HAP-1 (cell line): ENCODE data around the gene NR3C2.
"Not testable (repeated sequence)": the region's sequence is repeated elsewhere in the genome, so short reads cannot be mapped to it uniquely, and the experiment has no call there.

Experiments used
- DNase-seq, 2 experiments: peaks; one replicate each; pipeline ENCODE4 v3.0.0-alpha.2; 2016 to 2020; ENCODE audit warnings: low spot score in 2 of 2
- H3K27me3 ChIP-seq: fragments of 250-450 bp; sonication (Bioruptor Pico); 2 replicates; pipeline ENCODE4 v1.5.1; 2020; ENCODE audit warnings: low read depth, mild to moderate bottlenecking, moderate library complexity
- H3K36me3 ChIP-seq: fragments of 250-450 bp; sonication (Bioruptor Pico); replicated peaks from 2 replicates; pipeline ENCODE4 v1.5.1; 2020; ENCODE audit warnings: mild to moderate bottlenecking
- H3K4me1 ChIP-seq: fragments of 250-450 bp; sonication (Bioruptor Pico); 2 replicates; pipeline ENCODE4 v1.5.1; 2020; ENCODE audit warnings: mild to moderate bottlenecking
- H3K4me3 ChIP-seq: fragments of 250-450 bp; sonication (Bioruptor Pico); 2 replicates; pipeline ENCODE4 v1.5.1; 2020; ENCODE audit warnings: mild to moderate bottlenecking, moderate library complexity
- H3K9me3 ChIP-seq: fragments of 250-450 bp; sonication (Bioruptor Pico); 2 replicates; pipeline ENCODE4 v1.5.1; 2020; ENCODE audit warnings: mild to moderate bottlenecking, moderate library complexity
- in situ Hi-C: fragments of 300-500 bp; cut with MboI; formaldehyde crosslinking; loops from 3 replicates; pipeline ENCODE4 v1.14.3; 2020; ENCODE audit warnings: low sequenced_read_pairs, inconsistent platforms, mixed read lengths

NR3C2 gene

DNA sequence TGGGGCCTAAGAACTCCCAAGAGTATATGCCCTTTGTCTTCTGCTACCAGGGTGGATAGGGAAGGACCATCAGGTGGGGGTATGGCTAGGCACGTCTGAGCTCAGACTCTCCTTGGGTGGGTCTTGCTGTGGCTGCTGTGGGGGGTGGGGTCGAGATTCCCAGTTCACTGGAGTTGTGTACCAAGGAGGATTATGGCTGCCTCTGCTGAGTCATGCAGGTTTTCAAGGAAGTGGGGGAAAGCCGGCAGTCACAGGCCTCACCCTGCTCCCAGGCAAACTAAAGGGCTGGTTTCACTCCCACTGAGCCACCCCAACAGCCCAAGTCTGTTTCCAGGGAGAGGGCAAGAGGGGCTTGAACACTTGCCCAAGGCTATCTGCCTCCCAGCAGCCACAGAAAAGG, 249.7 kb downstream of the NR3C2 start:
- peak in 1 of 2 experiments; percentile 36 for DNase-seq
- no peaks in the 10 kb centered on the region for H3K9me3 ChIP-seq
- no peaks in the 10 kb centered on the region for H3K4me1 ChIP-seq
- no peaks in the 10 kb centered on the region for H3K36me3 ChIP-seq
- no peaks in the 10 kb centered on the region for H3K27me3 ChIP-seq
- no peak overlapping the region for H3K4me3 ChIP-seq
- in situ Hi-C loops, result no loop called here

GRCh38 chr4:148187454-148188222, 254.6 kb downstream of the NR3C2 start:
- in situ Hi-C loops, H3K27me3 ChIP-seq, H3K4me3 ChIP-seq, H3K4me1 ChIP-seq, DNase-seq, H3K36me3 ChIP-seq, H3K9me3 ChIP-seq: not testable (repeated sequence)

DNA sequence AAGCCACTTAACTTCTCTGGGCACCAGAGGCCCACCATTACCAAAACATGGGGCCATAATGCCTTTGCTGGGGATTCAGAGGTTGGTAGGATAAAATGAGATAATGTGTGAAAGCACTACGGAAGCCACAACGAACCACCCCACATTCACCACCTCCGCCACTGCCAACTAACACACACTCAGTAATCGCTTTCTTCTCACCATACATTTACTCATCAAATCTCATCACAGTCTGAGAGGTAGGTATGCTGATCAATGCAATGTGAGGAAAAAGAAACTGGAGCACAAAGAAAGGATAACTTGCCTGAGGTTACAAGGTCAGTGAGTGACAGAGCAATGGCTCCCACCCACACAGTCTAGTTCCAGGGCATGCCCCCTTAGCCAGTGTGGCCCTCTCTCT, 257.3 kb downstream of the NR3C2 start:
- Histone ChIP-seq H3K4me3 (no peak overlapping the region), H3K27me3 (no peaks in the 10 kb centered on the region), H3K4me1 (no peaks in the 10 kb centered on the region), H3K9me3 (no peaks in the 10 kb centered on the region), H3K36me3 (no peaks in the 10 kb centered on the region)
- DNase-seq, result no peak
- in situ Hi-C loops, result no loop called here

DNA sequence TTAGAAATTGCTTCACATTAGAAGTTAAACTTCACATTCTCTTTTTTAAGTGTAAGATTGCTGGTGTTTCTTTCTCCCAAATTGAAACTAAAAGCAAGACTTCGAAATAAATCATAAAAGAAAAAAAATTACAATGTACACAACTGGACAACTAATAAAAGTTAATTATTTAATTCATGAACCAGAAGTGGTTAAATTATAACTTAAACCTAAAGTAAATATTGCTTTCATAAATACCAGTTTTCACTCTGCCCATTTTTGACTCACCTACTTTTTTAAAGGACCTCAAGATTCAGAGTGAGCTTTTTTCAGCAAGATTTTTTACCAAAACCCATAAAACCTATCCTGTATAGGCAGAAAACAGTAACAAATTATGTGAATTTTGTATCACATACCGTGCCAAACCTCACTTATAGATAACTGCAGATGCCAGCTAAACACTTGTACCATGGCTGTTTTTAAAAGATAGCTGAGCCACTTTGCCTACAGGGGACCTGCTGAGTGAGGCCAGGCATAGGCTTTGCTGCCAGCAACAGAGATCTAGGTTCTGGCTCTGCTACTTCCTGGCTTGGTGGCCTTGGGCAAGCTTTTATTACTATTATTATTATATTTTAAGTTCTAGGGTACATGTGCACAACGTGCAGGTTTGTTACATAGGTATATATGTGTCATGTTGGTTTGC, 259.8 kb downstream of the NR3C2 start:
- H3K27me3 ChIP-seq, result no peaks in the 10 kb centered on the region
- DNase-seq, result no peak
- in situ Hi-C loops, result no loop called here
- no peak overlapping the region for H3K4me3 ChIP-seq
- H3K4me1 ChIP-seq, result no peaks in the 10 kb centered on the region
- H3K9me3 ChIP-seq, result no peaks in the 10 kb centered on the region
- H3K36me3 ChIP-seq, result no peaks in the 10 kb centered on the region

- no peak overlapping the region for H3K4me3 ChIP-seq
- H3K36me3 ChIP-seq, result no peaks in the 10 kb centered on the region
- no peak for DNase-seq
- in situ Hi-C loops, result no loop called here
- no peaks in the 10 kb centered on the region for H3K4me1 ChIP-seq
- H3K27me3 ChIP-seq, result no peaks in the 10 kb centered on the region
- H3K9me3 ChIP-seq, result no peaks in the 10 kb centered on the region
Measured at GRCh38 chr4:148173397-148174017, 268.7 kb downstream of the NR3C2 start.

DNA sequence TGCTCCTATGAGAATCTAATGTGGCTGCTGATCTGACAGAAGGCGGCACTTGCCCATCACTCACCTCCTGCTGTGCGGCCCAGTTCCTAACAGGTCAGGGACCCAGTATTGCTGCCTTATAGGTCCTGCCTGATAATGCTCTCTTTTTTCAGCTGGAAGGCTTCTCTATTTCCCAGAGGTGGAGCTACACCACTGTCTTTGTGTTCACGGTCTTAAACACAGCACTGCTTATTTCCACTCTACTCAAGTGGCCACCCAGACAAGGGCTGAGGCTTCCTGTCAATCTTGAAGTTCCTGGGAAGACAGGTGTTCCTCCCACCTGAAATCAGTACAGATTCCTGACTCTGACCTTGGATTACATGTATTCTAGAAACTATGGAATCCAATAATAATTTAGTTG, 270.6 kb downstream of the NR3C2 start:
- in situ Hi-C loops, result no loop called here
- H3K4me3 ChIP-seq, result no peak overlapping the region
- H3K36me3 ChIP-seq, result no peaks in the 10 kb centered on the region
- H3K27me3 ChIP-seq, result no peaks in the 10 kb centered on the region
- no peak for DNase-seq
- H3K4me1 ChIP-seq, result no peaks in the 10 kb centered on the region
- H3K9me3 ChIP-seq, result no peaks in the 10 kb centered on the region

DNA sequence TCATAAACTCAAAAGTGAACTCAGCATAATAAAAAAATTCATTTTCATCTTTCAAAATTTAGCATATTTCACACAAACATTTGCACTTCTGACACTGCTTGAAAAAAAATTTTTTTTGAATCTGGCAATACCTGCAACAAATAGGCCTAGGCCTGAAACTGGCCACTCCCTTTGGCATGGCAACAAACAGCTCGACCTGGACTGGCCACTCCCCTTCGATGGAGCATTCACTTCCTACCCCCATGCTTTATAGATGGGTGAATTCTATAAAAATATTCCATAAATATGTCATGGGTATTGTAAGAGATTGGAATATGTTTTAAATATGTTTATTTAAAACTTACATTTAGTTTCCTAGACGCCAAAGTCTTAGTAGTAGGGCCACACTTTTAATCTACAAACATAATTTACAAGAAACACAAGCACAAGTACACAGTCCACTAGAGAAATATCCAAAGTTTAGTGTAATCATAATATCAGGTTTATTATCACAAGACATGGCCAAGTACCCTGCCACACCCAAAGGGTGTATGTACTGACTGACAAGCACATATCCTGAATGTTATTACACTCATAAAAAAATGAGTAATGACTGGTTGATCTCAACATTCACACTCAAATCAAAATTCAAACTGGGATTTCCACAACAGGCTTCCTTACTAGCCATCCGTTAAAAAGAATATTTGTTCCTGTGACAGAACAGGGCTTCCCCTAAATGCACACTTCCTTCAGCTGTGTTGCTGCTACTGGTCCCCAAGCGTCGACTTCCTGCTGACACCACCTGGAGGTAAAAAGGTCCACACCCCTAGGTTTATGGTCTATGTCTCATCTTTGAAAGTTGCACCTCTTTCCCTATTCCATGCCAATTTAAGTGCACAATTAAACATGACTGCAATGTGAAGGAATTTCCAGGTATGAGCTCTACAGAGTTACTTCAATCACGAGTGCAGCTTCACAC, 271.5 kb downstream of the NR3C2 start:
- in situ Hi-C loops, result no loop called here
- no peaks in the 10 kb centered on the region for H3K27me3 ChIP-seq
- H3K4me1 ChIP-seq, result no peaks in the 10 kb centered on the region
- no peak for DNase-seq
- H3K9me3 ChIP-seq, result no peaks in the 10 kb centered on the region
- H3K36me3 ChIP-seq, result no peaks in the 10 kb centered on the region
- H3K4me3 ChIP-seq, result no peak overlapping the region

- H3K9me3 ChIP-seq, result no peaks in the 10 kb centered on the region
- H3K36me3 ChIP-seq, result no peaks in the 10 kb centered on the region
- no peak overlapping the region for H3K4me3 ChIP-seq
- in situ Hi-C loops, result no loop called here
- H3K27me3 ChIP-seq, result no peaks in the 10 kb centered on the region
- no peak for DNase-seq
- H3K4me1 ChIP-seq, result peaks cover 6% of the 10 kb centered on the region; the same call in 1 of the 2 replicates
Measured at GRCh38 chr4:148166132-148166591, 276.1 kb downstream of the NR3C2 start.

- Histone ChIP-seq H3K36me3 (no peaks in the 10 kb centered on the region), H3K27me3 (no peaks in the 10 kb centered on the region), H3K4me3 (no peak overlapping the region), H3K9me3 (no peaks in the 10 kb centered on the region), H3K4me1 (peaks cover 6% of the 10 kb centered on the region; the same call in 1 of the 2 replicates)
- in situ Hi-C loops, result no loop called here
- DNase-seq, result no peak
Measured at GRCh38 chr4:148164557-148164956, 277.7 kb downstream of the NR3C2 start.

DNA sequence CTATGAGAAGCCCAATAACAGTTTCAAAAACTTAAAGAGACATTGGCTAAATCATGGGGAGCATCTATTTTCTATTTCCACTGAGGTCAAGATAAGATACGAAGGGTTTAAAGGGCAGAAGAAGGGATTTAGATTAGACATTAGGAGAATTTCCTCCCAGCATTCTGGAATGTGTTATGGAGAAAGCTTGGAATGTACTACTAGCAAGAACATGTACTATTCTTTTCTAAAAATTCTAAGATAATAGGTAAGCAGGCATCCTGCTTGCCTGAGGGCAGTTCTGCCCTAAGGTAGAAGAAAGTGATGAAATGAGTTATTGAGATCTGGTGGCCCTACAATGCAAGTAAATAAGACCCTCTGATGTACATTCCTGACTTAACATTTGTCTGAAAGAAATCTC, 279.2 kb downstream of the NR3C2 start:
- H3K9me3 ChIP-seq, result no peaks in the 10 kb centered on the region
- in situ Hi-C loops, result no loop called here
- no peaks in the 10 kb centered on the region for H3K36me3 ChIP-seq
- no peak for DNase-seq
- peaks cover 6% of the 10 kb centered on the region; the same call in 1 of the 2 replicates for H3K4me1 ChIP-seq
- no peak overlapping the region for H3K4me3 ChIP-seq
- H3K27me3 ChIP-seq, result peaks cover 9% of the 10 kb centered on the region; the same call in 1 of the 2 replicates

- H3K36me3 ChIP-seq, result no peaks in the 10 kb centered on the region
- no peaks in the 10 kb centered on the region for H3K9me3 ChIP-seq
- H3K27me3 ChIP-seq, result peaks cover 10% of the 10 kb centered on the region; the same call in 1 of the 2 replicates
- DNase-seq, result no peak
- no peak overlapping the region for H3K4me3 ChIP-seq
- H3K4me1 ChIP-seq, result peaks cover 6% of the 10 kb centered on the region; the same call in 1 of the 2 replicates
- in situ Hi-C loops, result no loop called here
Measured at GRCh38 chr4:148162519-148162918, 279.7 kb downstream of the NR3C2 start.

- H3K4me1 ChIP-seq, result peaks cover 6% of the 10 kb centered on the region; the same call in 1 of the 2 replicates
- H3K9me3 ChIP-seq, result no peaks in the 10 kb centered on the region
- no peak overlapping the region for H3K4me3 ChIP-seq
- no peaks in the 10 kb centered on the region for H3K36me3 ChIP-seq
- in situ Hi-C loops, result no loop called here
- H3K27me3 ChIP-seq, result peaks cover 10% of the 10 kb centered on the region; the same call in 1 of the 2 replicates
- no peak for DNase-seq
Measured at GRCh38 chr4:148161601-148162000, 280.6 kb downstream of the NR3C2 start.

DNA sequence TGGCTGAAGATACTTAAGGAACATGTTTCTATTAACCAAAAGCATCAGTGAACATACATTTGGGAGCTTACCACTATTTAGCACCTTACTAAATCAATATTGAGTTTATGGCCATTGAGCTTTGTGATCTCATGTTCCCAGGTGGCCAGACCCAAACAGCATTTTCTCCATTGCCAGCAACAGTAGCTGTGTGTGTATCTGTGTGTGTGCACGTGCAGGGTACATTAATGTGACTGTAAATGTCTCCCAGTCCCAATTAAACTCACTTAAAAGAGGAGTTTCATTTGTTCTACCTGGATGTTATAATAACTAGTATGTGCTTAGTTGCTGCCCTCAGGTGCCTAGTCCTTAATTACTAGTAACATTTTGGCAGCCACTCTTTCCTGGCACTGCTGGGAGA, 282.4 kb downstream of the NR3C2 start:
- no peak for DNase-seq
- Histone ChIP-seq H3K27me3 (peaks cover 10% of the 10 kb centered on the region; the same call in 1 of the 2 replicates), H3K9me3 (no peaks in the 10 kb centered on the region), H3K4me1 (peaks cover 6% of the 10 kb centered on the region; the same call in 1 of the 2 replicates), H3K36me3 (no peaks in the 10 kb centered on the region), H3K4me3 (no peak overlapping the region)
- in situ Hi-C loops, result no loop called here
